ENCODE results near the gene MYL12A. TPM values are rescaled to one million over a fixed set of nuclear protein-coding genes. Genes with fewer than 3 reads are reported as not detected.

The MYL12A gene
- total RNA-seq, 2 donors from 2014 or later: 392 to 483 TPM

DNA sequence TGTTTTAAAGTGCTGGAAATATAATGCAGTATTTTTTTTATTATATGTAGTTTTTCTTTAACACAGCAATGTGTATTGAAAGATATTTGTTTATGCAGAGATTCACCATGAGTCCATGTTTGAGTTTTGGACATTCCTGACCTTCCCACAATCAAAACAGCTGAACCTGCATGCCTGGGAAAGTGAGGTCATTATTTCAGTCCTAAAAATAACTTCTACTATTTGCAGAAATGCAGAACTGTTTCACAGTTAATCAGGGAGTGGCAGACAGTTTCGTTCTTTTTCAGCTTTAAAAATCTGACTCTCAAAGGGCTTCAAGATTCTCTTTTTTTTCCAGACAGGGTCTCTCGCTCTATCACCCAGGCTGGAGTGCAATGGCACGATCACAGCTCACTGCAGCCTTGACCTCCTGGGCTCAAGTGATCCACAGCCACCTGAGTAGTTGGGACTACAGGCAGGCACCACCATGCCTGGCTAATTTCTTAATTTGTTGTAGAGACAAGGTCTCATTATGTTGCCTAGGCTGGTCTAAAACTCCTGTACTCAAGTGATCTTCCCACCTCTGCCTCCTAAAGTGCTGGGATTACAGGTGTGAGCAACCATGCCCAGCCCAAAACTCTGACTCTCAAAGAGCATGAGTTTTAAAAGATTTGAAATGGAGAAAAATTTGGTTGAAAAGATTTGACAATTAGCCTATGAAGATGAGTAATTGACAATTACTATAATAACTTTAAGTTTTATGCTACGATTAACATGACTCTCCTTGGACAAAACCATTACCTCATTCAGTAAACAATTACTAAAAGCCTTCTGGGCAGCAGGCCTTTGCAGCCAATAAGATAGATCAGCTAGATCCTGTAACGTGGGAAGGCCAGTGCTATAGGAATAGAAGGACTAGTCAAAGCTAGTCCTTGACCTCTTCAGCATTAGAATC is 9.4 kb downstream of the MYL12A start:
- peaks cover 71% of the 10 kb centered on the region for H3K36me3 Mint-ChIP-seq (ENCODE audit: low read depth)
- H3K4me1 Mint-ChIP-seq: peaks cover 40% of the 10 kb centered on the region
- no peak for ATAC-seq (replicated peaks)
- no peak overlapping the region for H3K4me3 Mint-ChIP-seq
- peak overlapping the region; percentile 5 for H3K27ac Mint-ChIP-seq
- no peaks in the 10 kb centered on the region for H3K27me3 Mint-ChIP-seq
- H3K9me3 Mint-ChIP-seq: no peaks in the 10 kb centered on the region

DNA sequence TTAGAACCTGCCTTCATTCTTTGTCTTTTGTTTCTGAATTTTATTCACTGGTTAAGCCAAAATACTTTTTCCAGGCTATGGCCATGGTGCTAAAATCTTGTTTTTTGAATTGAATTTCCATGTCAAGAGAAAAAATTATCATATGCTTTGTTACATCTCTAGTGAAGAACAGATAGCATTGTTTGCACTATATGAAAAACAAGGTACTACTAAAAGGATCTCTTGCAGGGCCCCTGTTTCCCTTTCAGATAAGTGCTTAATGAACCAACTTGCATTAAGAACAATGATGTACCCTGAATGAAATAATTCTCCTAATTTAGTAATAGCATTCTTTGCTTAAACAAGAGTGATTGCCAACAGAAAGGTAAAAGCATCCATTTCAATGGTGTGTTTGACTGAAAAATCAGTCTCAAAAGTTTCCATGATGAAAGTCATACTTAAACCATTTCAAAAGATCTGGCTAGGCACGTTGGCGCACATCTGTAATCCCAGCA is 10.1 kb downstream of the MYL12A start:
- ATAC-seq (replicated peaks): no peak
- Mint-ChIP-seq H3K4me1 (peaks cover 37% of the 10 kb centered on the region), H3K27ac (peak overlapping the region; percentile 5), H3K9me3 (no peaks in the 10 kb centered on the region), H3K4me3 (peak overlapping the region; percentile 92), H3K27me3 (no peaks in the 10 kb centered on the region), H3K36me3 (ENCODE audit: low read depth) (peaks cover 67% of the 10 kb centered on the region)

DNA sequence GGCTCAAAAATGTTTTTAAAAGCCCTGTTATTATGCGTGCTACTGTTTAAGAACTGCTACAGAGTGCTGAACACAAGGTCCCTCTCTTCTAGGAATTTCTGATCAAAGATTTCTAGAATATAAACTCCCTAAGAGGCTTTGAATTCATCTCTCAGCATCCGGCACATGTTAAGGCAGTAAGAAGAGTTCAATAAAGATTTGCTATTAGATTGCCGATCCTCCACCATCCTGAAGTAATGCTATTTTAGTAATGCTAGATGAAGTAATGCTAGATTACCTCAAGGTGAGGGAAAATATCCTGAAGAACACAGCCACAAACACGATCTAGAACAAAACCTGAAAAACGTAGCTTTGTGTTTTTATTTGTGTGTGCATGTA is 13.4 kb downstream of the MYL12A start:
- peak overlapping the region; percentile 99 for H3K27ac Mint-ChIP-seq
- H3K9me3 Mint-ChIP-seq: no peaks in the 10 kb centered on the region
- no peaks in the 10 kb centered on the region for H3K27me3 Mint-ChIP-seq
- peaks cover 35% of the 10 kb centered on the region for H3K4me1 Mint-ChIP-seq
- peaks cover 52% of the 10 kb centered on the region for H3K36me3 Mint-ChIP-seq (ENCODE audit: low read depth)
- peak overlapping the region; percentile 92 for H3K4me3 Mint-ChIP-seq
- ATAC-seq (replicated peaks): no peak

DNA sequence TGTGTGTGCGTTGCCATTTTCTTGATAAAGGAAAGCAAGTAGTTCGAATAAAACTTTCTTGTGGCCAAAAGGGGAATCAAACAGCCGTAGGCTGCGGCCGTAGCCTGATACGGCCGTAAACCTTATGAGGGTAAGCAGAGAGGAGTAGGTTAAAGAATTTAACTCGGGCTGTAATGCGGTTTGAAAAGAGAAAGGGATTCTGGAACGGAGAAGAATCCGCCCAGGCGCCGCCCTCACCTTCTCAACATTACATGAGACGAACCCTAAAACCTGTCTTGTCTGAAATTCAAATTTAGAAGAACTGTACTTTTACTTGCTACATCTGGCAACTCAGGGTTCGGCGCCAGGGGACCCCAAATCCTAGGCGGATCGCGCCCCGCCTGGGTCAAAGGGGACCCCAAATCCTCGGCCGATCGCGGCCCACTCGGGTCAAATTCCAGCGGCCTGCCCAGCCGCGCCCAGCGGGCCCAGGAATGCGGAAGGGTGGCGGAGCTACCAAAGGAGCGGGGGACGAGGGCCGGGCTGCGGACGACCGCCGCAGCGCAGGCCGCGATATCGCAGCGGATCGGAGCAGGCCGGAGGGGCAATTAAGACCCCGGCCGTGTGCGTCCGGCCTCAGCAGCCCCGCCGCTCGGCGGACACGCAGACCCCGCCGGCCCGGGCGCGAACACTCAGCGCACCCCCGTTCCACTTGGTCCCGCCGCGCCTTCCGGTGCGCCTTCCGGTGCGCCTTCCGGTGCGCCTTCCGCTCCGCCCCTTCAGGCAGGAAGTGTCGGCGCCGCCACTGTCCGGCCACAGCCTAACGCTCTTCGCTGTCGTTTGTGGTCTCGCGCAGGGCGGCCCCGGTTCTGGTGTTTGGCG is 14.0 kb downstream of the MYL12A start, which contains the start of gene MYL12B:
Gene MYL12B (plus strand): TSS at position 761 of the 861 bp plus-strand sequence. CDS start 10,766 bp downstream, outside the sequence.
- Mint-ChIP-seq H3K27me3 (no peaks in the 10 kb centered on the region), H3K4me3 (peak within 1 kb of the TSS; percentile 92), H3K4me1 (peaks cover 42% of the 10 kb centered on the region), H3K9me3 (no peaks in the 10 kb centered on the region), H3K36me3 (ENCODE audit: low read depth) (peaks cover 51% of the 10 kb centered on the region), H3K27ac (peak within 1 kb of the TSS; percentile 99)
- peak; percentile 83 for ATAC-seq (replicated peaks)

DNA sequence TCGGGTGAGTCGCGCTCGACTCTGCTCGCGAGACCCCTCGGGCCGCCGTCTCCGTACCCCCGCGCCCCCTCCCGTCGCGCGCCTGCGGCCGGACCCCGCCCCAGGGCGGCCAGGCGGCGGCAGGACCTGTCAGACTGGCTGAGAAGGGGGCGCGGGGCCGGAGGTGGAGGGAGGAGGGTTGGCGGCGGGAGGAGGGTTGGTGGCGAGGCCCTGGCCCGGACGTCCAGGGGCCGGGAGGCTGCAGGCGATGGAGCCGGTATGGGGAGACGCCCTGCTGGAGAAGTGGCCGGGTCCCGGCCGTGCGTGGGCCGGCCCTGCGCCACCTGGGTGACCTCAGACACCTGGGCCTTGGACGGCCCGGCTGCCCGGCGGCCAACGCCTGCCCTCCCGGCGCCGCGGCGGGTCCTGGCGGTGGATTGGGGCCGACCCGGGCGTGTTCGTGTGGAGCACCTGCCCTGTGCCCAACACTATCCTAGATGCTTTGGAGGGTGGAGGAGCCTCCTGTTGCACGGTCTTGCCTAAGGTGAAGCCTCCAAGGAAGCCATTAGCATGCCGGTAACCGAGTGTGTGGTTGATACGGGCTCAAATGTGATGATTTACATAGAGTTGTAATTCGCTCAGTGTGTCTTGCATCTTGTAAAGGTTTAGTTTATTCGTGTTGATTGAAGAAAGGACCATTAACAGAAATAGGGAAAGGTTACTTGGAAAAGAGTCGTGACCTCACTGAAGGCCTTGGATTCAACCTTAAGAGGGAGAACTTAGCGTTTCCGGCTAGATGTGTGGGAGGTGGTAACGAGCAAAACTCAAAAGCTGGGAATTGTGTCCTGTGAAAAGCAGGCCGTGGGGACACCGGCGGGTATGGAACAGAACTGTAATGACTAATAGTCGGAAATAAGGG is 14.9 kb downstream of the MYL12A start:
- H3K36me3 Mint-ChIP-seq (ENCODE audit: low read depth): peaks cover 42% of the 10 kb centered on the region
- peak; percentile 40 for ATAC-seq (replicated peaks)
- no peaks in the 10 kb centered on the region for H3K27me3 Mint-ChIP-seq
- no peaks in the 10 kb centered on the region for H3K9me3 Mint-ChIP-seq
- peaks cover 50% of the 10 kb centered on the region for H3K4me1 Mint-ChIP-seq
- peak overlapping the region; percentile 89 for H3K27ac Mint-ChIP-seq
- peak overlapping the region; percentile 92 for H3K4me3 Mint-ChIP-seq

DNA sequence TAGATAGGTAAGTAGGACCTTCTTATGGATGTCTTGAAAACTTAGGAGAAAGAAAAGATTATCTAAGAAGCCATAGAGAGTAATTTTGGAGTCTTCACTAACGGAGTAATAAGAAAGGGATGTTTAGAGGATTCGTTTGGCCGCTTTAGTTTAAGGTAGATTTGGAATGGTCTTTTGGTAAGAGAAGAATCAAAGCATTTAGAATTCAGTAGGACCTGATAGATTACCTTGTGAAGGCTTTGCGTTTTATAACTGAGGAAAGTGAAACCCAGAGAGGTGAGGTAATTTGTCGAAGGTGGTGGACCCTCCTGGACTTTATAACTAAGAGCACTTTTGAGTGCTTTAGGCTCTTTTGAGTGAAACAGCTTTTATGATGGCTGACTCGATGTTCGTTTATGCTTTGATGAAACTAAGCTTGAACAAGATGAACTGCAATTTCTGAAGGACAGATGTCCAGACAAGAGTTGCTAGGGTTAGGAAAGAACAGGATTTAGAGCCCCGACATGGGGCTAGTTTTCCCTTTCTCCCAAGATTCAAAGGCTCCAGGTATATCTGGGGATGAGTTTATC is 15.6 kb downstream of the MYL12A start:
- no peaks in the 10 kb centered on the region for H3K9me3 Mint-ChIP-seq
- H3K4me1 Mint-ChIP-seq: peaks cover 49% of the 10 kb centered on the region
- H3K27me3 Mint-ChIP-seq: no peaks in the 10 kb centered on the region
- H3K4me3 Mint-ChIP-seq: peak overlapping the region; percentile 92
- no peak for ATAC-seq (replicated peaks)
- peaks cover 35% of the 10 kb centered on the region for H3K36me3 Mint-ChIP-seq (ENCODE audit: low read depth)
- H3K27ac Mint-ChIP-seq: peak overlapping the region; percentile 89

DNA sequence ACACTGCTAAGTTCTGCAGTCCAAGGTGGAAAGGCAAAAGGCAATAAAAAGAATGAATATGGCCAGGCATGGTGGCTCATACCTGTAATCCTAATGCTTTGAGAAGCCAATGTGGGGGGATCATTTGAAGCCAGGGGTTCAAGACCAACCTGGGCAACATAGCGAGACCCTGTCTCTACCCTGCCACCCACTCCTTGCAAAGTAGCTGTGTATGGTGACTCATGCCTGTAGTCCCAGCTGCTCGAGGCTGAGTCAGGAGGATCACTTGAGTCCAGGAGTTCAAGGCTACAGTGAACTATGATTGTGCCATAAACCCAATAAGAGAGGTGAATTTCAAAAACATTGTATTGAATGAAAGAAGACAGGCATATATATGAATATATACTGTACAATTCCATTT is 16.8 kb downstream of the MYL12A start:
- Mint-ChIP-seq H3K27ac (peak overlapping the region; percentile 74), H3K36me3 (ENCODE audit: low read depth) (peaks cover 31% of the 10 kb centered on the region), H3K4me3 (peak overlapping the region; percentile 92), H3K4me1 (peaks cover 56% of the 10 kb centered on the region), H3K9me3 (no peaks in the 10 kb centered on the region), H3K27me3 (no peaks in the 10 kb centered on the region)
- no peak for ATAC-seq (replicated peaks)

DNA sequence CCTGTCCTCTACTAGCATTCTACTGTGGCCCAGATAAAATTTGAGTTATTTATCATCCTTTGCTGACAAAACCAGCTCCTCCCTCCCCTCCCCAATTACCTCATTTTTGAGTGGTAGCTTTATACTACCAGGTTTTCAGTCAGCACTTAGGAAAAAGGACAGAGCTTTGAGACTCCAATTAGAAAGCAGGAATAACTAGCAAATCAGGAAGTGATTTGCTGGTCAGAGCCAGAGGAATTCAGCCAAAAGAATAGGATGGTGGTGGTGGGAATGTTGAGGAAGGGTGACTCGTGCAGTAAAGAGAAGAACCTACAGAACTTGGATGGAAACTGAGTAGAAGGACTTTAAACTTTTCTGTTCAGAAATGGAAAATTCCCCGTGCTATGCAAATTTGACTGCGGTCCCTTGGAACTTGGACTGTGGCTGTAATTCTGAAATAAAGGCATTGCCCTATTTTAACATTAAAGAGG is 18.0 kb downstream of the MYL12A start:
- no peak for ATAC-seq (replicated peaks)
- peak overlapping the region; percentile 82 for H3K27ac Mint-ChIP-seq
- H3K4me3 Mint-ChIP-seq: peak overlapping the region; percentile 92

DNA sequence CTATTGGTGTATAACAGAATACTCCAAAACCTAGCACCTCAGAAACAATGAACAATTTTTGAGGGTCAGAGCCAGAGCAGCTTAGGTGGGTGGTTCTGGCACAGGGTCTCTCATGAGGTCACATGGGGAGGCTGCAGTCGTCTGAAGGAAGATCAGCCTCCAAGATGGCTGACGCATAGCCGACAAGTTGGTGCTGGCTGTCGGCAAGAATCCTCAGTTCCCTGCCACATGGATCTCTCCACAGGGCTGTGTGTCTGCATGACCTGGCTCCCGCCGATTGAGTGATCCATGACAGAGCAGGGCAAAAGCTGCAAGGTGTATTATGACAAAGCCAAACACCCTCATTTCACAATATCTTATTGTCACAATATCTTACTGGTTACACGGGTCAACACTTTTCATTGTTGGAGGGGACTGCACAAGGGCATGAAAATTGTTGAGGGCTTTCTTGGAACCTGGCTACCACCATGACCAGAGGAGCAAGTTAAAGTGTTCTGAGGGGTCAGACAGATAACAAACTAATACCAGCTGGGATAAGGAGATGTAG is 18.5 kb downstream of the MYL12A start:
- peak overlapping the region; percentile 82 for H3K27ac Mint-ChIP-seq
- peaks cover 66% of the 10 kb centered on the region for H3K4me1 Mint-ChIP-seq

More for the DNA sequence above, 18.0 kb downstream of the MYL12A start:
- Mint-ChIP-seq H3K9me3 (no peaks in the 10 kb centered on the region), H3K27me3 (no peaks in the 10 kb centered on the region), H3K36me3 (ENCODE audit: low read depth) (peaks cover 31% of the 10 kb centered on the region), H3K4me1 (peaks cover 63% of the 10 kb centered on the region)

DNA sequence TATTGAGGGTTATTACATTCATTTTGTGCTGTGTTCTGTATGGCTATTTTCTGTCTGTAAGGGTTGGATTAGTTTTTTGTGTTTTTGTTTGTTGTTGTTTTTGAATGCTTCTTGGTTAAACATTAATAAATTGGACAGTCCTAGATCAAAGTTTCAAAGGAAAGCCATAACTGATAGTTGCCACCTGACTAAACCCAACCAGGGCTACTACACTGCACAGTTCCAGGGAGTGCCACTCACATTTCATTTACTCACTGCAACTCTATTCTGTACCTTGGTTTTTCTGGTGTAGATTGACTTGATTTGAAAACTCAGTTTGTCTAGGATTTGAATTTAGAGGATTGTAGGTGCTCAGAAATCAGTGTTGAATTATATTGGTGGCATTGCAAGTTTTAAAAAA is 20.7 kb downstream of the MYL12A start:
- no peaks in the 10 kb centered on the region for H3K27me3 Mint-ChIP-seq
- peak overlapping the region; percentile 57 for H3K27ac Mint-ChIP-seq
- peak overlapping the region; percentile 50 for H3K4me3 Mint-ChIP-seq
- H3K4me1 Mint-ChIP-seq: peaks cover 73% of the 10 kb centered on the region
- H3K9me3 Mint-ChIP-seq: no peaks in the 10 kb centered on the region
- ATAC-seq (replicated peaks): no peak
- H3K36me3 Mint-ChIP-seq (ENCODE audit: low read depth): peaks cover 36% of the 10 kb centered on the region

More for the DNA sequence above, 18.5 kb downstream of the MYL12A start:
- H3K9me3 Mint-ChIP-seq: no peaks in the 10 kb centered on the region
- no peak for ATAC-seq (replicated peaks)
- peaks cover 29% of the 10 kb centered on the region for H3K36me3 Mint-ChIP-seq (ENCODE audit: low read depth)
- peak overlapping the region; percentile 92 for H3K4me3 Mint-ChIP-seq
- H3K27me3 Mint-ChIP-seq: no peaks in the 10 kb centered on the region

DNA sequence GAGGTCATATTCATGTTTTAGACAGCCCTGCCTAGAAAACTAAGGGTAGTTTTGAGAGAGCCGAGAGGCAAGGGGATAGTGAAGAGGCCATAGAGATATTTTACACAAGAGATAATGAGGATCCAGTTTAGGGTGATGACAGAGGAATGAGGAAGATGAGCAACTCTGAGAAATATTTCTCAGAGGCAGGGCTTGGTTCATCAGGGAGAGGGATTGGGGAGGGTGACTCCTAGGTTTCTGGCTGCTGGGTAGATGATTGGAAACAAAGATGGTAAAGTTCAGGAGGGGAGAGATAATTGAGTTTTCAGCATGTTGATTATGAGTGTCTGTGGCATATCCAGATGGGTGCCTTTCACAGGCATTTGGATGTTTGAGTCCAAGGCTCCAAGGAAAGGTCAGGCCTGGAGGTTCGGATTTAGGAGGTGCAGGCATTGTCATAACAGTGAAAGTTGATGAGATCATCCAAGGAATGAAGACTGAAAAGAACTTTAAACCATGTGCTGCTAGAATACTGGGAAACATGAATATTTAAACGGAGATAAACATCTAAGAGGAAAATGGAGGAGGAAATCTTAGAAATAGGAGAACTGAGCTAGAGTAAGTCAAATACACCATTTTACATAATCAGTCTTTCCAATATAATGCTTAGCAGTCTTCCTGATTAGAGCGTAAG is 21.8 kb downstream of the MYL12A start:
- H3K4me1 Mint-ChIP-seq: peaks cover 65% of the 10 kb centered on the region
- peak overlapping the region; percentile 57 for H3K27ac Mint-ChIP-seq
- H3K4me3 Mint-ChIP-seq: peak overlapping the region; percentile 50
- H3K27me3 Mint-ChIP-seq: no peaks in the 10 kb centered on the region
- ATAC-seq (replicated peaks): peak; percentile 71
- H3K9me3 Mint-ChIP-seq: no peaks in the 10 kb centered on the region
- peaks cover 45% of the 10 kb centered on the region for H3K36me3 Mint-ChIP-seq (ENCODE audit: low read depth)

DNA sequence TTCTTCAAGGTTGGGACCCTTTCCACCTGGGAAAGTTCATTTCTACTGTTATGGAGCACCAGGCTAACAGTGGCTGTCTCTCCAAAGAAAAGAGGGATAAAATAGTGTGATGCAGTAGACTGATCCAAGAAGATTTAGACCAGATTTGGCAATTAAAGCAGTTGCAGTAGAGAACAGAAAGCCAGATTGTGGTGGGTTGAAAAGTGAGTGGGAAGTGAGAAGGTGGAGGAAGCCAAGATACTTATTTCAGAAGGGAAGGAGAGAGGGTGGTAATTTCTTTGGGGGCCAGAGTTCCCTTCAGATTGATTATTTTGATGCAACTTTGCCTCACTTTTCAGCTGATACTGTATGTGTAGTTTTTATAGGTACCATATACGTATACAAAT is 22.3 kb downstream of the MYL12A start:
- Mint-ChIP-seq H3K36me3 (ENCODE audit: low read depth) (peaks cover 45% of the 10 kb centered on the region), H3K9me3 (no peaks in the 10 kb centered on the region), H3K27me3 (no peaks in the 10 kb centered on the region), H3K4me3 (peak overlapping the region; percentile 50), H3K4me1 (peaks cover 60% of the 10 kb centered on the region), H3K27ac (peak overlapping the region; percentile 57)
- no peak for ATAC-seq (replicated peaks)

All from activated T-helper 17 cell treated with anti-CD3 and anti-CD28 coated beads, Interleukin-2, amount 50 U/mL, for 72 hours (primary cell).